Measurements from ENCODE around the gene HCFC2.
"Not testable (repeated sequence)": the region's sequence is repeated elsewhere in the genome, so short reads cannot be mapped to it uniquely, and the experiment has no call there.

Gene HCFC2

GRCh38 chr12:104058802-104059201 lies 5.5 kb upstream of the HCFC2 start:
- no peak for DNase-seq

GRCh38 chr12:104059963-104060362 lies 4.4 kb upstream of the HCFC2 start:
- DNase-seq, result no peak

- DNase-seq, result no peak
Measured at GRCh38 chr12:104060791-104061190, 3.5 kb upstream of the HCFC2 start.

GRCh38 chr12:104063712-104064030 lies 660 bp upstream of the HCFC2 start:
- DNase-seq, result no peak

- no peak for DNase-seq
Measured at GRCh38 chr12:104064842-104065427, 604 bp downstream of the HCFC2 start.

GRCh38 chr12:104072099-104072498 lies 7.8 kb downstream of the HCFC2 start:
- no peak for DNase-seq

- DNase-seq, result no peak
Measured at GRCh38 chr12:104073699-104074098, 9.4 kb downstream of the HCFC2 start.

- no peak for DNase-seq
Measured at GRCh38 chr12:104079024-104079423, 14.7 kb downstream of the HCFC2 start.

GRCh38 chr12:104080764-104081163 lies 16.4 kb downstream of the HCFC2 start:
- no peak for DNase-seq

GRCh38 chr12:104083769-104084475 lies 19.6 kb downstream of the HCFC2 start:
- DNase-seq, result no peak

GRCh38 chr12:104090685-104091084 lies 26.4 kb downstream of the HCFC2 start:
- DNase-seq, result no peak

GRCh38 chr12:104091136-104091535 lies 26.8 kb downstream of the HCFC2 start:
- DNase-seq, result no peak

- DNase-seq, result no peak
Measured at GRCh38 chr12:104094284-104094683, 30.0 kb downstream of the HCFC2 start.

- DNase-seq, result no peak
Measured at GRCh38 chr12:104095289-104095688, 31.0 kb downstream of the HCFC2 start.

- DNase-seq, result no peak
Measured at GRCh38 chr12:104097954-104098353, 33.6 kb downstream of the HCFC2 start.

- no peak for DNase-seq
Measured at GRCh38 chr12:104105461-104105860, 41.1 kb downstream of the HCFC2 start.

GRCh38 chr12:104106965-104107364 lies 42.6 kb downstream of the HCFC2 start:
- DNase-seq, result no peak

GRCh38 chr12:104108755-104109445 lies 44.6 kb downstream of the HCFC2 start:
- peak; percentile 77 for DNase-seq

- no peak for DNase-seq
Measured at GRCh38 chr12:104109446-104110271, 45.3 kb downstream of the HCFC2 start.

GRCh38 chr12:104114834-104115586 lies 50.7 kb downstream of the HCFC2 start:
- not testable (repeated sequence) for DNase-seq

- DNase-seq, result no peak
Measured at GRCh38 chr12:104115587-104115975, 51.2 kb downstream of the HCFC2 start.

- DNase-seq, result no peak
Measured at GRCh38 chr12:104121001-104121400, 56.7 kb downstream of the HCFC2 start.

GRCh38 chr12:104122298-104122697 lies 58.0 kb downstream of the HCFC2 start:
- DNase-seq, result no peak
